Activated CD8-positive, alpha-beta T cell treated with anti-CD3 and anti-CD28 coated beads for 36 hours (primary cell): Measurements from ENCODE around the gene TROAP. TPM values are rescaled to one million over a fixed set of nuclear protein-coding genes. Genes with fewer than 3 reads are reported as not detected.
"Not testable (repeated sequence)": the region's sequence is repeated elsewhere in the genome, so short reads cannot be mapped to it uniquely, and the experiment has no call there.

Source experiments
- ATAC-seq: fragments of 200-7000 bp; cut with Tn5 transposase; one replicate; pipeline ENCODE4 v1.10.0; 2021; ENCODE audit warnings: mild to moderate bottlenecking, moderate library complexity
- CTCF ChIA-PET: fragments of 350-600 bp; sonication (Branson Sonifier 250); formaldehyde crosslinking; loops from one replicate; lab custom pipeline; 2021; ENCODE audit warnings: antibody characterized with exemption; lab: Charles Lee
- POLR2A ChIA-PET: fragments of 350-600 bp; sonication (Branson Sonifier 250); formaldehyde crosslinking; loops from one replicate; lab custom pipeline; 2021; ENCODE audit warnings: antibody characterized with exemption; lab: Charles Lee
- DNase-seq: peaks from one replicate; pipeline ENCODE4 v3.0.0-alpha.2; 2020
- H3K27ac Mint-ChIP-seq: one replicate; pipeline ENCODE4 v1.8.0; 2021; ENCODE audit warnings: mild to moderate bottlenecking, mixed read lengths
- H3K27me3 Mint-ChIP-seq: one replicate; pipeline ENCODE4 v1.8.0; 2021; ENCODE audit warnings: mixed read lengths
- H3K36me3 Mint-ChIP-seq: one replicate; pipeline ENCODE4 v1.8.0; 2021; ENCODE audit warnings: low read depth, mixed read lengths
- H3K4me1 Mint-ChIP-seq: one replicate; pipeline ENCODE4 v1.8.0; 2021; ENCODE audit warnings: low read depth, mixed read lengths
- H3K4me3 Mint-ChIP-seq: one replicate; pipeline ENCODE4 v1.8.0; 2021; ENCODE audit warnings: mild to moderate bottlenecking, moderate library complexity, mixed read lengths
- H3K9me3 Mint-ChIP-seq: one replicate; pipeline ENCODE4 v1.8.0; 2021; ENCODE audit warnings: mixed read lengths
- CTCF ChIP-seq: fragments of 200-600 bp; IDR thresholded peaks from one replicate; pipeline ENCODE4 v1.8.0; 2022; ENCODE audit warnings: antibody characterized with exemption, mild to moderate bottlenecking
- intact Hi-C: fragments of 100-400 bp; cut with micrococcal nuclease; formaldehyde crosslinking; loops from one replicate; pipeline ENCODE4 v1.10.0; 2022
- total RNA-seq, 2 experiments: library from RNA; stranded (reverse); gene quantifications; one replicate each; pipeline ENCODE4 v1.2.3, GENCODE V29; 2021

The TROAP gene
- total RNA-seq, 2 experiments from 2014 or later = 46.6 to 52.6 TPM

DNA sequence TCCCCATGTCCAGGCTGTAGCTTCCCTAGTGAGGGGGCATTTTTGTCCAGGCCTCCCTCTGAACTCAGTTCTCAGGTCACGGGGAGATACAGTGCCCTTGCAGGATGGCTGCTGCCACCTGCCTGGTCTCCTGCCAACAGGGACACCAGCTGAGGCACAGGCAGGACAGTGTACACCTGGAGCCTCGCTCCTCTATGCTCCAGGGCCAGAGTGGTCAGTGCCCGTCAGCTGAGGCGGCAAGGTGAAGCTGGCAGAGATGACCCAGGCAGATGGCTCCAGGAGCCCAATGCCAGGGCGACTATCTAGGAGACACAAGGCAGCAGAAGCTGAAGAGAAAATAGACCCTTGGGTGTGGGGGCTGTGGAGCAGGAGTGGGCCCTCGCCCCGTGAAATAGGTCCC is 45.6 kb upstream of the TROAP start:
- no peak for ATAC-seq

DNA sequence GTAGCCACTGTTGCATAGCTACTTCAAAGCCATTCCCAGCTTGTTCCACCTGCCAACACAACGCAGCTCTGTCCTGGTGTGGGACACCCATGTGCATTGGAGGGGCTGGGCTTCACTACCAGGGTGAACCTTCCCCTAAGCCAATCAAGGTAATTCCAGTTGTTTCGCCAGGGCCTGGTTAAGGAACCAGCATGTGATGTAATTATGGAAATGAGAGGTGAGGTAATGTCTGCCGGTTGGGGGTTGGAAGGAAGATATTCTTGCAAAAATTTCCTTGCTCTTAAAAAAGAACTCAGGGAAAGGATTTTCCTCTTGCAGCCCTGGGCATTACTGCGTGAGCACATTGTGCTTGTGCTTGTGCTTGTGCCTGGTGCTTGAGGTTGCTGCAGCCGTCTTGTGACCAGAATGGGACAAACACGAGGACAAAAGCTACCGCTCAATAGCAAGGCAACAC is 43.3 kb upstream of the TROAP start:
- no peak for TF ChIP-seq CTCF
- intact Hi-C loops = no loop called here
- H3K4me1 Mint-ChIP-seq = no peaks in the 10 kb centered on the region
- H3K36me3 Mint-ChIP-seq = no peaks in the 10 kb centered on the region
- peaks cover 9% of the 10 kb centered on the region for H3K27me3 Mint-ChIP-seq
- no peak for ATAC-seq
- no peak overlapping the region for H3K27ac Mint-ChIP-seq
- H3K4me3 Mint-ChIP-seq = no peak overlapping the region
- POLR2A ChIA-PET = interaction anchor here (1.0 to 1.4 kb wide), 3 partner anchors 9 to 15 kb away, joined by 3 to 4 read pairs (median 3); partner anchors contain the start of gene PRPH
- CTCF ChIA-PET = interaction anchor here (1.1 to 2.0 kb wide), 6 partner anchors 10 to 79 kb away, joined by 3 to 11 read pairs (median 6); no protein-coding TSS in a partner anchor
- no peak for DNase-seq
- no peaks in the 10 kb centered on the region for H3K9me3 Mint-ChIP-seq

More for the DNA sequence above, 45.6 kb upstream of the TROAP start:
- DNase-seq = no peak
- Mint-ChIP-seq H3K9me3 (no peaks in the 10 kb centered on the region), H3K27ac (no peak overlapping the region), H3K4me1 (no peaks in the 10 kb centered on the region), H3K4me3 (no peak overlapping the region), H3K27me3 (peaks cover 3% of the 10 kb centered on the region), H3K36me3 (peaks cover 11% of the 10 kb centered on the region)
- no peak for TF ChIP-seq CTCF
- ChIA-PET CTCF (interaction anchor here (0.9 to 2.3 kb wide), 6 partner anchors 11 to 70 kb away, joined by 3 to 9 read pairs (median 6); partner anchors contain the start of gene C1QL4), POLR2A (interaction anchor here (1.0 to 1.4 kb wide), 3 partner anchors 10 to 12 kb away, joined by 3 to 8 read pairs (median 4); partner anchors contain the start of gene TUBA1C)
- intact Hi-C loops = no loop called here

GRCh38 chr12:49280545-49280944 is 42.5 kb upstream of the TROAP start:
- H3K27me3 Mint-ChIP-seq, H3K36me3 Mint-ChIP-seq, DNase-seq, H3K4me3 Mint-ChIP-seq, H3K27ac Mint-ChIP-seq, H3K9me3 Mint-ChIP-seq, ATAC-seq, intact Hi-C loops, H3K4me1 Mint-ChIP-seq: not testable (repeated sequence)
- ChIA-PET POLR2A (interaction anchor here (1.4 kb wide), 1 partner anchor 10 kb away, joined by 4 read pairs; no protein-coding TSS in a partner anchor), CTCF (interaction anchor here (1.4 to 2.0 kb wide), 2 partner anchors 9 to 76 kb away, joined by 3 to 11 read pairs; no protein-coding TSS in a partner anchor)

GRCh38 chr12:49282302-49282701 is 40.8 kb upstream of the TROAP start:
- Mint-ChIP-seq H3K27me3 (peaks cover 17% of the 10 kb centered on the region), H3K27ac (no peak overlapping the region), H3K4me1 (no peaks in the 10 kb centered on the region), H3K9me3 (no peaks in the 10 kb centered on the region), H3K4me3 (no peak overlapping the region), H3K36me3 (no peaks in the 10 kb centered on the region)
- no peak for TF ChIP-seq CTCF
- DNase-seq (no peak), ATAC-seq (no peak)
- POLR2A ChIA-PET = interaction anchor here (0.6 kb wide), 2 partner anchors 9 to 204 kb away, joined by 3 read pairs; no protein-coding TSS in a partner anchor
- CTCF ChIA-PET = interaction anchor here (1.1 to 1.7 kb wide), 4 partner anchors 60 to 76 kb away, joined by 3 to 5 read pairs (median 3); partner anchors contain the start of gene DNAJC22
- intact Hi-C loops = no loop called here

DNA sequence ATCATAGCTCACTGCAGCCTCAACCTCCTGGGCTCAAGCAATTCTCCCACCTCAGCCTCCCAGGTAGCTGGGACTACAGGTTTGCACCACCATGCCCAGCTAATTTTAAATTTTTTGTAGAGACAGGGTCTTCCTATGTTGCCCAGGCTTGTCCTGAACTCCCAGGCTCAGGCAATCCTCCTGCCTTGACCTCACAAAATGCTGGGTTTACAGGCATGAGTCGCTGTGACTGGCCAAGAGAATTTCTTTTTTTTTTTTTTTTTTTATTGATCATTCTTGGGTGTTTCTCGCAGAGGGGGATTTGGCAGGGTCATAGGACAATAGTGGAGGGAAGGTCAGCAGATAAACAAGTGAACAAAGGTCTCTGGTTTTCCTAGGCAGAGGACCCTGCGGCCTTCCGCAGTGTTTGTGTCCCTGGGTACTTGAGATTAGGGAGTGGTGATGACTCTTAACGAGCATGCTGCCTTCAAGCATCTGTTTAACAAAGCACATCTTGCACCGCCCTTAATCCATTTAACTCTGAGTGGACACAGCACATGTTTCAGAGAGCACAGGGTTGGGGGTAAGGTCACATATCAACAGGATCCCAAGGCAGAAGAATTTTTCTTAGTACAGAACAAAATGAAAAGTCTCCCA is 40.2 kb upstream of the TROAP start:
- H3K27ac Mint-ChIP-seq, H3K9me3 Mint-ChIP-seq, ATAC-seq, H3K36me3 Mint-ChIP-seq, H3K4me3 Mint-ChIP-seq, DNase-seq, intact Hi-C loops, H3K4me1 Mint-ChIP-seq: not testable (repeated sequence)
- ChIA-PET CTCF (interaction anchor here (1.1 to 5.0 kb wide), 3 partner anchors 13 to 76 kb away, joined by 3 to 29 read pairs (median 5); partner anchors contain the start of gene PRPH), POLR2A (interaction anchor here (0.6 kb wide), 2 partner anchors 10 to 205 kb away, joined by 3 read pairs; no protein-coding TSS in a partner anchor)
- peaks cover 19% of the 10 kb centered on the region for H3K27me3 Mint-ChIP-seq
